ENCODE measurements around the gene ADA.
"Not testable (repeated sequence)": the region's sequence is repeated elsewhere in the genome, so short reads cannot be mapped to it uniquely, and the experiment has no call there.

The ADA gene

GRCh38 chr20:44597516-44597915 is 54.0 kb downstream of the ADA start:
- no peak for DNase-seq

DNA sequence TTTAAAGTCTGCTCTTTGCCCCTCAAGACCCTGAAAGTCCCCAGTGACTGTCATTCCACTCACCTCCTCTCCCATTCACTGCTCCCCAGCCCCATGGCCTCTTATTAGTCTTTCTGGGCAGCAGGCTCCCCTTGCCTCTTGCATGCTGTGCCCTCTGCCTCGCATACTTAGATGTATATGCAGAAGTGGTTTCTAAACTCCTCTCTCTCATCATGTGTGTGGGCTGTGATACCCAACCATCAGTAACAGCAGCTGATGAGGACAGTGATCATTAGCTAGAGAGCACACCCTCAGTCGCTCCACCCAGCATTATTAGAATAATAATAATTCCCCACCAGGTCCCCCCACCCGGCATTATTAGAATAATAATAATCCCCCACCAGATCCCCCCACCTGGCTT is 54.6 kb downstream of the ADA start:
- DNase-seq, result no peak

- no peak for DNase-seq
These were observed 55.5 kb downstream of the ADA start for GRCh38 chr20:44596010-44596409.

DNA sequence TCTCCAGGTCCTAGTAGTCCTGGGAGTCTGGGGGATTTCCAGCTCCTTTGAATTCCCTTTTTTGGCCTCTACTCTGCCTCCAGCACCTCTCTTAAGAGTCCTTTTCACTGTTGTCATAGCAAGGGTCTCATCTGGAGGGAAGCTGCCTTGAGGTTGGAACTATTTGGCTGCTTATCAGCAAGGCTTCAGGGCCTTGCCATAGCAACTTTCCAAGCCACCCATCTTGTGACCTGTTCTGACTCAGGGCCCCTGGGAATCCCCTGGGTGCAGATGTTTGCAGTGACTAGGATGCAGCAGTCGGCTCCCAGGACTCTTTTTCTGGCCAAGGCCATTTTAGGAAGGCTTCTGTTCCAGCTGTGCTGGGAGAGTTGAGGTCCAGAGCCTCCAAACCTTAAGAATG is 56.8 kb downstream of the ADA start:
- DNase-seq, result no peak

- DNase-seq, result no peak
These were observed 57.7 kb downstream of the ADA start for GRCh38 chr20:44593751-44594150.

- no peak for DNase-seq
These were observed 59.1 kb downstream of the ADA start for GRCh38 chr20:44592366-44592765.

- DNase-seq, result no peak
These were observed 60.3 kb downstream of the ADA start for GRCh38 chr20:44590980-44591778.

DNA sequence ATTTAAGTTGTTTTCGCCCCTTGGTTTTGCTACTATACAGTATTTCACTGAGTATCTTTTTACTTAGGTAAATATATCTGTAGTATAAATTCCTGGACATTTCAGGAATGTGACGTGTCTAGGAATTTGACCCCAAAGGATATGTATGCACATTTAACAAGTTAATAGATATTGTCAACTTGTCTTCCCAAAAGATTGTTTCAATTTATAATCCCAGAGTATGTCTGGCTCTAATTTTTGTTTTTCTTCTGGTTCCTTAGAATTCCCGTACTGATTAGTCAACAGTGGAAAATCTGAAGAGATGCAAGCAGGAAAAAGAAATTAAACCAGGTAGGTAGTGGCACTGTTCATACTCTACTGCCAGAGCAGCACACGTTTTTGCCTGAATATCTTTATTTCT is 62.0 kb downstream of the ADA start:
- no peak for DNase-seq

DNA sequence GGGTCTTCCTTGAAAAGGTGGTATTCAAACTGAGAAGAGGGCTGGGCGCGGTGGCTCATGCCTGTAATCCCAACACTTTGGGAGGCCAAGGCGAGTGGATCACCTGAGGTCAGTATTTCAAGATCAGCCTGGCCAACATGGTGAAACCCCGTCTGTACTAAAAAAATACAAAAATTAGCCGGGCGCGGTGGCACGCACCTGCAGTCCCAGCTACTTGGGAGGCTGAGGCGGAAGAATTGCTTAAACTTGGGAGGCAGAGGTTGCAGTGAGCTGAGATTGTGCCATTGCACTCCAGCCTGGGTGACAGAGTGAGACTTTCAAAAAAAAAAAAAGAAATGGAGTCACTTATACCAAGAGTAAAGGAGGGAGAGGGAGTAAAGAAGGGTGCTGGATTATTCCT is 63.2 kb downstream of the ADA start:
- DNase-seq, result not testable (repeated sequence)

GRCh38 chr20:44587035-44587980 is 64.2 kb downstream of the ADA start:
- no peak for DNase-seq

- DNase-seq, result no peak
These were observed 65.1 kb downstream of the ADA start for GRCh38 chr20:44586289-44586911.

DNA sequence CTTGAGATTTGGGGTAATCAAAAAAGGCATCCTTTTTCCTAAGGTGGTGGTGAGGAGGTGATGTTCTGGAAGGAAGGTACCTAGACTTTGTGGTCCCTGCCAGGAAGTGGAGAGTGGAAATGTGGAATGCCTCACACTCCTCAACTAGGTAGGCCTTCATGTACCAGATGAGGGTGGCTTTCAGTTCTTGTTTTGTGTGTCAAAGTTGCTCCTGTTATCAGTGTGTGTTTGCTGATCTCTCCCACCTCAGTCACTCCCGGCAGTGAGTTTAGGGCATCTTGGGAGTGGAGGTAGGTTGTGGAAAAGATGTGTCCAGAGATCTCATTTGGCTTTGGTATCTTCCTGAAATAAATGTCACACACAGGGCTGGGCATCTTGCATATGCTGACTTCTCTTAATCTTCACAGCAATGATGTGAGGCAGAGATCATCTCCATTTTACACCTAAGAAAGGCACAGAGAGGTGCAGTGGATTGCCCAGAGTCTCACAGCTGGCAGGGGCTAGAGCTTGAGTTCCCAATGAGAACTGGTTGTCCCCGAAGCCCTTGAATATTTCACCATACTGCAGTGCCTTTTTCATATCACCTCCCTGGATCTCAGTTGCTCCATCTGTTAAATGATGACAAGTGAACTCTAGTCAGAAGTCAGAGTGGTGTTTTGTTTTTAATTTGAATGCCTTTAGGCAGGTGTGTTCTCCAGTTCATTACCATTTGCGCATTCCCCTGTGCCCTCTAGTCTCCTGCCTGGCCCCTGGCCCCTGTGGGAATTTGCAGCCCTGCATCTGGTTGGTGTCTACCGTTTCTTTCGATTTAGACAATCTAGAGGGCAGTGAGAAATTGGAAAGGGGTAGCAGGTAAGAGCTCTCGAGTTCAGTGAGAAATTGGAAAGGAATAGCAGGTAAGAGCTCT is 66.2 kb downstream of the ADA start:
- no peak for DNase-seq

- no peak for DNase-seq
These were observed 67.3 kb downstream of the ADA start for GRCh38 chr20:44584162-44584561.

DNA sequence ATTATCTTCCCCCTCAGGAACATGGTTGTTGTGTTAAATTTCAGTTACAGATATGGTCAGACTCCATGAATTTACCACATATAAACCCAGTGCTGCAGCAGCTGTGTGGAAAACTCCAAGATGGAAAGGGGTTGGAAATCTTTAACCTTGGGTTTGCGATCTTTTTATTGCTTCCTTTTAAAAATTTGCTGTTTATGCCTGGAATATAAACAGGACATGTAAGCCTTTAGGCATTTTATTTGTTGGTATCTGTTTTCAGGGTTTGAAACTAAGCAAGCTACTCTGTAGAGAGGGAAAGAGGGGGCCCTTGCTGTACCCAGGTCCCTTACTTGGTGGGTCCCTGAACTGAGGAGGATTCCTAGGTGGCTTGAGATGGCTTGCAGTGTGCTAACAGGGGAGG is 68.3 kb downstream of the ADA start:
- DNase-seq, result no peak

GRCh38 chr20:44582311-44583025 is 69.0 kb downstream of the ADA start, which contains the start of gene PKIG:
TSS of gene PKIG (plus strand) at chr20:44582579. CDS start at chr20:44614557, 31,978 bp downstream.
- DNase-seq, result no peak

DNA sequence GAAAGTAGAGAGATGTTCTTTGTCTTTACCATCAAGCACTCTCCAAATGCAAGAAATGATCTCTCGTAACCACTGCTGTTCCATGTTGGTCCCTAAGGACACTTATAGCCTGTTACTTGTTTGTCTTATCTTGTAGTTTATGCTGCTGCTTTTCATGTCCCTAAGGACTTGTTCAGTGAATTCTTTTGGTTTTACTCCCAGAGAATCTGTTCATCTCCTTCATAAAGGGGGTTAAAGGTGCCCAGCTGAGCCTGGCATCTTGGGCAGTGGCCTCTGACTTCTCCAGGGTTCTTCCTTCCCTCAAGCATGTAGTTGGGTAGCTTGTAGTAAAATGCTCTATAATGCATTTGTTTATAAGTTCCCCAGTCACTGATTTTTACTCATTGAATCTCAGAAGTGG is 70.0 kb downstream of the ADA start:
- no peak for DNase-seq

DNA sequence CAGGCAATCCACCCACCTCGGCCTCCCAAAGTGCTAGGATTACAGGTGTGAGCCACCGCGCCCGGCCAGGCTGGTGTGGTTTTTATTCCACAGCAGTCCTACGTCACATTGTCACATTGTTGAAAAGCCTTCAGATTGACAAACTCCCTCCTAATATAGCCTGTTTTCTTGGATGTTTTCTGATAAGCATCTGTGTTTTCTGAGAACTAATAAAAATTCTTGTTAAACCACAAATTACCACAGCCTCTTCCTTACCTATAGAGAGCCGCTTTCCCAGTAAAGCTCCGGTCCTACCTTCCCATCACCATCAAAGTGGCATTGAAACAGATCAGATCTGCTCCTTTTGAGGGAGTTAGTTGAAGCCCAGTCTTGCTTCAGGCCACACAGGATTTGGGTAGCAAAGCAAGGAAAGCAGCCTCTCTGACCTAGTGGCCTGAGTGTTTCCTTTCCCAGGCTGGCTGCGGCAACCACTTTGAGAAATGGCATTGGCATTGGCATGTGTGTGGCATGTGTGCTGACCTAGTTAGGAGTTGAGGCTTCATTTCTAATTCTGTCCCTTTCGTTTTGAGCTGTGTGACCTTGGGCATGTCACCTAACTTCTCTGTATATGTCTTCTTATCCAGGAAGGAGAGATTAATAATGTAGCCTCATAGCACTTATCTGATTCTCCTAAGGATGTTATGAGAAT is 70.8 kb downstream of the ADA start:
- DNase-seq, result no peak

GRCh38 chr20:44579313-44580081 is 72.0 kb downstream of the ADA start:
- no peak for DNase-seq

- DNase-seq, result no peak
These were observed 75.2 kb downstream of the ADA start for GRCh38 chr20:44576297-44576696.

DNA sequence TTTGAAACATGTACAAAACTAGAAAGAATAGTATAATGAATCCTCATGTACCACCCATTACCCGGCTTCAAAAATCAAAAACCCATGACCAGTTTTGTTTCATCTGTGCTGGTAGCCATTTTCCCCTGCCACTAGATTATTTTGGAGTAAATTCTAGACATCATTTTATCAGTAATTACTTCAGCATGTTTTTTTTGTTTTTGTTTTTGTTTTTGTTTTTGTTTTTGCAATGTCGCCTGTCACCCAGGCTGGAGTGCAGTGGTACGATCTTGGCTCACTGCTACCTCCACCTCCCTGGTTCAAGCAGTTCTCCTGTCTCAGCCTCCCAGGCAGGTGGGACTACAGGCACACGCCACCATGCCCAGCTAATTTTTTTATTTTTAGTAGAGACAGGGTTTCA is 77.1 kb downstream of the ADA start:
- DNase-seq, result no peak
